Left hindlimb (tissue), 1 donor: ENCODE data around the gene ADGRF3.
A peak's percentile ranks its signal among the peaks of the same experiment; 100 is the strongest.
"Not testable (repeated sequence)": the region's sequence is repeated elsewhere in the genome, so short reads cannot be mapped to it uniquely, and the experiment has no call there.

ENCODE experiments used
- DNase-seq: peaks from one replicate; pipeline ENCODE4 v3.0.0-alpha.2; 2018

The ADGRF3 gene

GRCh38 chr2:26346454-26347053 lies at the start of gene ADGRF3:
Gene ADGRF3, minus strand, starts transcription at chr2:26346789. Its CDS starts 555 bp downstream, at chr2:26346234.
- peak; percentile 58 for DNase-seq

GRCh38 chr2:26395394-26395793 lies 48.8 kb upstream of the ADGRF3 start:
- no peak for DNase-seq

GRCh38 chr2:26394694-26395093 lies 48.1 kb upstream of the ADGRF3 start:
- DNase-seq, result no peak

- DNase-seq, result no peak
These were observed 40.6 kb upstream of the ADGRF3 start for GRCh38 chr2:26387189-26387588.

GRCh38 chr2:26384597-26384996 lies 38.0 kb upstream of the ADGRF3 start:
- DNase-seq, result no peak

GRCh38 chr2:26384183-26384582 lies 37.6 kb upstream of the ADGRF3 start:
- DNase-seq, result no peak

- DNase-seq, result no peak
These were observed 36.0 kb upstream of the ADGRF3 start for GRCh38 chr2:26382564-26382963.

GRCh38 chr2:26380281-26380680 lies 33.7 kb upstream of the ADGRF3 start:
- DNase-seq, result no peak

GRCh38 chr2:26376799-26377198 lies 30.2 kb upstream of the ADGRF3 start:
- DNase-seq, result no peak

GRCh38 chr2:26370909-26371308 lies 24.3 kb upstream of the ADGRF3 start:
- not testable (repeated sequence) for DNase-seq

GRCh38 chr2:26369664-26370063 lies 23.1 kb upstream of the ADGRF3 start:
- DNase-seq, result not testable (repeated sequence)

GRCh38 chr2:26366957-26367356 lies 20.4 kb upstream of the ADGRF3 start:
- no peak for DNase-seq

GRCh38 chr2:26364669-26365068 lies 18.1 kb upstream of the ADGRF3 start:
- no peak for DNase-seq

GRCh38 chr2:26363958-26364357 lies 17.4 kb upstream of the ADGRF3 start:
- no peak for DNase-seq

- DNase-seq, result no peak
These were observed 16.7 kb upstream of the ADGRF3 start for GRCh38 chr2:26363323-26363722.

- DNase-seq, result no peak
These were observed 13.4 kb upstream of the ADGRF3 start for GRCh38 chr2:26359886-26360473.

- no peak for DNase-seq
These were observed 10.2 kb upstream of the ADGRF3 start for GRCh38 chr2:26356771-26357170.

GRCh38 chr2:26356111-26356510 lies 9.5 kb upstream of the ADGRF3 start:
- DNase-seq, result no peak

GRCh38 chr2:26355038-26355995 lies 8.7 kb upstream of the ADGRF3 start:
- no peak for DNase-seq

GRCh38 chr2:26354469-26354868 lies 7.9 kb upstream of the ADGRF3 start:
- not testable (repeated sequence) for DNase-seq

GRCh38 chr2:26352892-26353291 lies 6.3 kb upstream of the ADGRF3 start:
- no peak for DNase-seq

- no peak for DNase-seq
These were observed 4.9 kb upstream of the ADGRF3 start for GRCh38 chr2:26351375-26352090.

- DNase-seq, result no peak
These were observed 3.1 kb upstream of the ADGRF3 start for GRCh38 chr2:26349690-26350089.
